Large intestine (tissue), 3 donors: ENCODE data around the gene ATXN10. TPM values are rescaled to one million over a fixed set of nuclear protein-coding genes. Genes with fewer than 3 reads are reported as not detected.
A peak's percentile ranks its signal among the peaks of the same experiment; 100 is the strongest.

Source experiments
- DNase-seq, 2 donors: peaks; one replicate each; pipeline versions ENCODE4 v3.0.0 to v3.0.0-alpha.2; 2013
- H3K27ac ChIP-seq: one replicate; pipeline ENCODE4 v1.5.1; 2013; ENCODE audit warnings: low read length
- H3K27me3 ChIP-seq: 2 replicates; pipeline ENCODE4 v1.6.1; 2013; ENCODE audit warnings: low read length; ENCODE audit not compliant: control insufficient read depth, insufficient read depth
- H3K36me3 ChIP-seq: 2 replicates; pipeline ENCODE4 v1.6.1; 2013; ENCODE audit warnings: low read length; ENCODE audit not compliant: control insufficient read depth, insufficient read depth
- H3K4me1 ChIP-seq: one replicate; pipeline ENCODE4 v1.6.1; 2013; ENCODE audit warnings: low read length; ENCODE audit not compliant: control insufficient read depth, insufficient read depth
- H3K4me3 ChIP-seq: one replicate; pipeline ENCODE4 v1.5.1; 2013; ENCODE audit warnings: low read length
- H3K9me3 ChIP-seq: one replicate; pipeline ENCODE4 v1.6.1; 2013; ENCODE audit warnings: mild to moderate bottlenecking, low read depth, low read length, moderate library complexity; ENCODE audit not compliant: control insufficient read depth
- WGBS: methylation state at CpG from one replicate; pipeline ENCODE4 v1.1.5; 2013; ENCODE audit warnings: low lambda C conversion rate; ENCODE audit not compliant: insufficient coverage; 5-methylcytosine and 5-hydroxymethylcytosine counted together
- polyA plus RNA-seq: library from polyadenylated mRNA; unstranded; fragments of 120-200 nt; gene quantifications from one replicate; pipeline ENCODE4 v1.2.1, GENCODE V29; 2013

The ATXN10 gene
- polyA plus RNA-seq, 1 donor = 90.6 TPM

- DNase-seq = no peak
- Histone ChIP-seq H3K4me1 (peaks cover 3% of the 10 kb centered on the region), H3K27me3 (peaks cover 55% of the 10 kb centered on the region), H3K4me3 (no peak overlapping the region), H3K27ac (no peak overlapping the region), H3K36me3 (no peaks in the 10 kb centered on the region), H3K9me3 (no peaks in the 10 kb centered on the region)
- WGBS = no CpG with 5 or more reads among the region's 11 CpGs
These were observed 193.4 kb downstream of the ATXN10 start for GRCh38 chr22:45864959-45865476.

GRCh38 chr22:45865561-45866125 is 194.0 kb downstream of the ATXN10 start:
- H3K36me3 ChIP-seq = no peaks in the 10 kb centered on the region
- peaks cover 60% of the 10 kb centered on the region for H3K27me3 ChIP-seq
- no peak for DNase-seq
- no peak overlapping the region for H3K27ac ChIP-seq
- peaks cover 3% of the 10 kb centered on the region for H3K4me1 ChIP-seq
- H3K9me3 ChIP-seq = no peaks in the 10 kb centered on the region
- WGBS = no CpG with 5 or more reads among the region's 24 CpGs
- H3K4me3 ChIP-seq = no peak overlapping the region

GRCh38 chr22:45866126-45866645 is 194.6 kb downstream of the ATXN10 start:
- Histone ChIP-seq H3K27me3 (peaks cover 61% of the 10 kb centered on the region), H3K36me3 (no peaks in the 10 kb centered on the region), H3K9me3 (no peaks in the 10 kb centered on the region), H3K4me3 (no peak overlapping the region), H3K4me1 (peaks cover 3% of the 10 kb centered on the region), H3K27ac (no peak overlapping the region)
- peak in 1 of 2 donors; percentile 29 for DNase-seq
- no CpG with 5 or more reads among the region's 37 CpGs for WGBS

GRCh38 chr22:45866646-45867117 is 195.0 kb downstream of the ATXN10 start:
- H3K27me3 ChIP-seq = peaks cover 61% of the 10 kb centered on the region
- no peak overlapping the region for H3K27ac ChIP-seq
- WGBS = no CpG with 5 or more reads among the region's 55 CpGs
- no peak overlapping the region for H3K4me3 ChIP-seq
- peaks cover 3% of the 10 kb centered on the region for H3K4me1 ChIP-seq
- DNase-seq = no peak
- no peaks in the 10 kb centered on the region for H3K9me3 ChIP-seq
- no peaks in the 10 kb centered on the region for H3K36me3 ChIP-seq

GRCh38 chr22:45867118-45867905 is 195.7 kb downstream of the ATXN10 start:
- no peaks in the 10 kb centered on the region for H3K36me3 ChIP-seq

GRCh38 chr22:45867906-45868555 is 196.4 kb downstream of the ATXN10 start:
- 0% methylated on average over 1 of the region's 20 CpGs for WGBS
- peaks cover 61% of the 10 kb centered on the region for H3K27me3 ChIP-seq
- H3K36me3 ChIP-seq = no peaks in the 10 kb centered on the region
- no peak overlapping the region for H3K27ac ChIP-seq
- peaks cover 3% of the 10 kb centered on the region for H3K4me1 ChIP-seq
- peaks cover 2% of the 10 kb centered on the region for H3K9me3 ChIP-seq
- no peak overlapping the region for H3K4me3 ChIP-seq
- DNase-seq = no peak

More at GRCh38 chr22:45867118-45867905, 195.7 kb downstream of the ATXN10 start:
- Histone ChIP-seq H3K27me3 (peaks cover 61% of the 10 kb centered on the region), H3K4me1 (peaks cover 3% of the 10 kb centered on the region), H3K9me3 (no peaks in the 10 kb centered on the region), H3K4me3 (no peak overlapping the region), H3K27ac (no peak overlapping the region)
- no CpG with 5 or more reads among the region's 87 CpGs for WGBS
- DNase-seq = peak in 1 of 2 donors; percentile 31

- H3K27me3 ChIP-seq = peaks cover 58% of the 10 kb centered on the region
- DNase-seq = no peak
- no CpG with 5 or more reads among the region's 18 CpGs for WGBS
These were observed 197.1 kb downstream of the ATXN10 start for GRCh38 chr22:45868571-45869339.

GRCh38 chr22:45869340-45869847 is 197.8 kb downstream of the ATXN10 start:
- no CpG with 5 or more reads among the region's 13 CpGs for WGBS
- Histone ChIP-seq H3K9me3 (peaks cover 2% of the 10 kb centered on the region), H3K36me3 (no peaks in the 10 kb centered on the region), H3K27me3 (peaks cover 59% of the 10 kb centered on the region), H3K4me1 (peaks cover 3% of the 10 kb centered on the region), H3K4me3 (no peak overlapping the region), H3K27ac (no peak overlapping the region)
- no peak for DNase-seq

More at GRCh38 chr22:45868571-45869339, 197.1 kb downstream of the ATXN10 start:
- H3K4me3 ChIP-seq = no peak overlapping the region
- peaks cover 3% of the 10 kb centered on the region for H3K4me1 ChIP-seq
- H3K27ac ChIP-seq = no peak overlapping the region
- H3K9me3 ChIP-seq = peaks cover 2% of the 10 kb centered on the region
- H3K36me3 ChIP-seq = no peaks in the 10 kb centered on the region

GRCh38 chr22:45870011-45870410 is 198.4 kb downstream of the ATXN10 start:
- Histone ChIP-seq H3K9me3 (peaks cover 2% of the 10 kb centered on the region), H3K27me3 (peaks cover 56% of the 10 kb centered on the region), H3K4me3 (no peak overlapping the region), H3K36me3 (no peaks in the 10 kb centered on the region), H3K27ac (no peak overlapping the region), H3K4me1 (peaks cover 3% of the 10 kb centered on the region)
- WGBS = 80% methylated on average over 1 of the region's 7 CpGs
- DNase-seq = no peak
